UCSD-AML1 (cell line): ENCODE results near the gene HORMAD2.

ENCODE experiments used
- DNase-seq: peaks from one replicate; lab custom pipeline; 2025; ENCODE audit not compliant: unreplicated experiment; lab: John Stamatoyannopoulos, UW

Gene HORMAD2

DNA sequence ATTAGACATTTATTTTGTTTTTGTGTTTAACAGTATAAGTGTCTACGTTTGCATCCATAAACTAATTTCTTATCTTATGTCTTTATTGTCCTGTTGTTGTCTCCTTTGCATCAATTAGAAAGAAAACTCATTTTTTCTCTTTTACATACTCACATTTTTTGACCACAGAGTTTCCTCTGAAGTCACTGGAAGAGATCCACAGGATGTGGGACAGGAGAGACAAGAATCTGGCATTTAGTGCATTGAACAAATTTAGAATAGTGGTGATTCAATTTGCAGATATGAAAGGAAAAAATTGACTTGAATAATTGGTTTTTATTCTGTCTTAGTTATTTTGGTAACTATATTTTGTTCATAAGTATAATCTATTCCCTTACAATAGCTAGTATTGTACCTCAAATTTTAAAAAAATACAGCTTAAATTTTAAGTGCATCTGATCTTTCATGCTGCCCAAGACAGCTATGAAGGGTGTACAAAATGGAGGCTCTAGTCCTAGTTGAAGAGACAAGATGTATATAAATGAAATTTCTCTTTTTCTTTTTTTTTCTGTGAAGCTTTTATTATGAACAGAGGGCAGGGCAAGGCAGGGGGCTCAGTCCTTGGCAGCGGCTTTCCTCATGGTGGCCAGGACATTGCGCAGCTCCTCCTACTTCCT is 24.4 kb downstream of the HORMAD2 start:
- DNase-seq: no peak

DNA sequence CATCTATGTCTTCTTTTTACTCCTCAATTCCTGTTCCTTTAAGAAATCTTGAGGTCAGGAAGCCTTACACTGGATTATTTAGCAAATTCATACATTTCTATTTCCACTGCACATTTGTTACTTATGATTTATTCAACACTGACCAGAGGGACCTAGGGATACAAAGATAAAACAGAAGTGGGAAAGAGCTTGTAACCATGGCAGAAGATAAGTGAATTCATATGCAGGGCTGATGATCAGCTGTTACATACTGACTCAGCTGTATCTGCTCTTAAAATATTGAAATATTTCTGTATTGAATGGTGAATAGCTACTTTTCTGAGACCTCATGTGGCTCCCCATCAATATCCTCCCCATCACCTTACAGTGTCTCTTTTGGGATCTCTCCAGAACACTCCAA is 25.2 kb downstream of the HORMAD2 start:
- DNase-seq: no peak

DNA sequence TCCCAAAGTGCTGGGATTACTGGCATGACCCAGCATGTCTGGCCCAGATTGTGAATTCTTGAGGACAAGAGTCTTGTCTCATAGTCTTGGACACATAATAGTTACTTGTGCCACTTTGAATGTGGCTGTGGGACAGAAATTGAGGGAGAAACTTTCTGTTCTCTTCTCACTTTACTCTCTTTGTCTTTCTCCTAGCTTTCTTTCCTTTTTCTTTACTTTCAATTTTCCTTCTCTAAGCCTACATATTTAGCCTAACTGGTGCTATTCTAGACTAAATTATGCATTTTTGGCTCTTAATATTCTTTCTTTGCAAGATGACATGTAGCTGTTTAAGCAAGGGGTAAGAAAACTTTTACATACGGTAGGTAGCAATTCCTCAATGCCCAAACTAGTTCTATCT is 33.2 kb downstream of the HORMAD2 start:
- DNase-seq: no peak

DNA sequence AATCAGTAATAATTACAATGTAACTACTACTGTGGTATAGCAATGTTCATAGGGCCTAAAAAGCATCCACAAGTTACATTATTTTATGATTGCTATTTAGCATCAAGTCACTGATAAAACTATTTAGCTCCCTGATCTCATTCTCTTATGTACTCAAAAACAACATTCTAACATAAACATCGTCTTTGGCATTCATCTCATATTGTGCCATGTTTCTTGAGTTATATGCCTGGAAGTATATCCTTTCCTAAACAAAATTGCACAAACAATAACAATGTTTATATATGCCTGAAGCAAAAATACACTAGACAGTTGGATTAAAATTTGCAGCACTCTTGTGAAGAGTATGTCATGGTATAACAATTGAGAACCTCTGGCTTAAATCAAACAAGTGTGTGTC is 34.1 kb downstream of the HORMAD2 start:
- no peak for DNase-seq

DNA sequence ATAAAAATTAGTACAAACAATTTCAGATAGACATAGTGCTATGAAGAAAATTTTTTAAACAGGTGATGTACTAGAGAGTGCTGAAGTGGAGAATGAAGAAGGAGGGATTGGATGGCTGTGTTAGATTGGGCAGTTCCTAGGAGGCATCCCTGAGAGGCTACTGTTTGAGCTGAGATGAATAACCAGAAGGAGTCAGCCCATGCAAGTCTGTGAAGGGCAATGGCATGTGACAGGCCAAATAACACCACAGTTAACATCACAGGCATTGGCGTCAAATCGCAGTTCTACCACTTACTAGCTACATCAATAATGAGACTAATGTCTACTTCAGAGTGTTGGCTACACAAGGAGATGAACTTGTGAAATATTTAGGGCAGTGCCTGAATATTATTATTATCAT is 35.4 kb downstream of the HORMAD2 start:
- DNase-seq: no peak

DNA sequence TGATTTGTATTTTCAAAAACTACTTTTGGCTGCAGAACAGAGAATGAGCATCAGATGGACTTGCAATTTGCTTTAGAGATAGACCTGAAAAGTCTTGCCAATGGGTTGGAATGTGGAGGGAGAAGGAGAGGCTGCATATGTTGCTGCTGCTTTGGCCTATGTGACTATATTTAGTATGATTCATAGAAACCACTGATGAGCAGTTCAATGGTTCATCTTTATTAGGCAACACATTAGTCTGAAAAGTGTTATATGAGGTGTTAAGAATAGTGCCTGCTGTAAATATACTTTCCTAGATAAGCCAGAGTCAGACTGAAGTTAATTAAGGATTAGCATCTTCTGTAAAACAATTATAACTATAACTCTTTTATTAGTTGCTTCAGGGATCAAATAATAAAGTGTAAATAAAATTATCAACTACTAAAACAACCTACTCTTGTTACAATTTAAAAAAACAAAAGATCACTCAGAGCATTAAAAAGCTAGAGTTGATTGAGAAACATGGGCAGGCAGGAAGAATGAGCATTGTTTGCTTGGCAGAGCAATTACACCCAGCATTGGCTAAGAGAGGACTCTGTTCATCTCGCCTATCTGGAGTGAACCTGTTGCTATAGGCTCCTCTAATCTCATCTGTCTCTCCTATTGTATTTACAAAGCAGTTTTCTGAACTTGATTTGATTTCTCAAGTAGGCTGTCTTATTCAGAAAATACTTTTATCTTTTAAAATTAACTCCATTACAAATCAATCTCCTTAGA is 36.3 kb downstream of the HORMAD2 start:
- no peak for DNase-seq

DNA sequence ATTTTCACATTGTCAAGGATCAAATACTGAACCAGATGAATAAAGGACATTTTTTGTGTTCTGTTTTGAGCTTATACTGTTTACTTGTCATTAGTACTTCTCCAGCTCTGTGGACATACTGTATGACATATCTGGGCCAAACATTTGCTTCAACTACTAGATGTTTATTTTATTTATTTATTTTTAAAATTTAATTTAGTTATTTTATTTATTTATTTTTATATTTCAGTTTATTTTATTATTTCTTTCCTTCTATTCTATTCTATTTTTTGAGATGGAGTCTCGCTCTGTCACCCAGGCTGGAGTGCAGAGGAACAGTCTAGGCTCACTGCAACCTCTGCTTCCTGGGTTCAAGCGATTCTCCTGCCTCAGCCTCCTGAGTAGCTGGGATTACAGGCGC is 37.0 kb downstream of the HORMAD2 start:
- DNase-seq: no peak

DNA sequence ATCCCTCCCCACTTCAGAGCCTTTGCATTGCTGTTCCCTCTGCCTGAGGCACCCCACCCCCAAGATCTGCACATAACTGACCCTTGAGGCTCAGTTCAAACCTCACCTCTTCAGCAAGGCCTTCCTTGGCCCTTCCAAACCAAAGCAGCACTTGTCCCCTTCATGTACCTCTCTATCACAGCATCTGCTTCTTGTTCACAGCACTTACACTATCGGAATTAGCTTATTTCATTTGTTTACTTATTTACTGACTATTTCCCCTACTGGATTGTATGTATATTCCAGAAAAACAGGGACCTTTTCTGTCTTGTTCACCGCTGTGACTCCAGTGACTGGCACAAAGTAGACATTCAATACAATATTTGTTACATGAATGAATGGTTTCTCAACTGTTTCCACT is 38.0 kb downstream of the HORMAD2 start:
- no peak for DNase-seq

DNA sequence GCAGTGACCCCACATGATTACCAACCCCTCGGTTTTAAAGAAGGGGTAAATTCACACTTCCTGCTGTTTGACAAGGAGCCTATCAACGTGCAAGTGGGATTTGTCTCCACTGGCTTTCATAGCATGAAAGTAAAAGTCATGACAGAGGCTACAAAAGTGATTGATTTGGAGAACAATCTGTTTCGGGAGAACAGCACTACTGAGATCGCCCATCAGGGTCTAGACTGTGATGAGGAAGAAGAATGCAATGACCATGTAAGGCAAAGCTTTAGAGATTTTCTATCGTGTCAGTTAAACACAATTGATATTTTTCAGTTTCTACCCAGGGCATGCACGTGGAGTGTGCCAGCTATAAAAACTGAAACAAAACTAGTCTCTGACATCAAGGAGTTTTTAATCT is 41.7 kb downstream of the HORMAD2 start:
- DNase-seq: no peak

DNA sequence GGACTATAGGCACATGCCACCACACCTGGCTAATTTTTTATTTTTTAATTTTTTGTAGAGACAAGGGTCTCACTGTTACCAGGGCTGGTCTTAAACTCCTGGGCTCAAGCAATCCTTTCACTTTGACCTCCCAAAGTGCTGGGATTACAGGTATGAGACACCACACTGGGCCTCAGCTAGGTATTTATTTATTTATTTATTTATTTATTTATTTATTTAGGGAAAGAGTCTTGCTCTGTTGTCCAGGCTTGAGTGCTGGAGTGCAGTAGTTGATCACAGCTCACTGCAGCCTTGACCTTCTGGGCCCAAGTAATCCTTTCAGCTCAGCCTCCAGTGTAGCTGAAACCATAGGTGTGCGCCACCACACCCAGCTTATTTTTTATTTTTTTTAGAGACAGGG is 43.2 kb downstream of the HORMAD2 start:
- DNase-seq: no peak

DNA sequence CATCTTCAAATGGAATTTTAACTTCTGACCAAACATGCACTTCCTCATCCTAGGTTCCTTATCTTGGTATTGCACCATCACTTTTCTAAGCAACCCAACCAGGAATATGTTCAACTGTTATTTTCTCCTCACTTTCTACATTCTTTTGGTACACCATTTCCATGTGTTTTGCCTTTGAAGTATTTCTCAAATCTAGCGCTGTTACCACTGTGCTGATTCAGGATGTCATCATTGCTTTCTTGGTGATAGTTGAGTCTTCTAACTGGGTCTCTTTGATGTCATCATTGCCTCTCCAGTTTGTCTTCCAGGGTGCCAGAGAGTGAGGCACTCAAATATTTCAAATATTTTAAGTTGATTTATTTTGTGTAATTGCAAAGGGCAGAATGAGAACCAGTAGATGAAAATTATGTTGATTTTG is 47.5 kb downstream of the HORMAD2 start:
- no peak for DNase-seq

DNA sequence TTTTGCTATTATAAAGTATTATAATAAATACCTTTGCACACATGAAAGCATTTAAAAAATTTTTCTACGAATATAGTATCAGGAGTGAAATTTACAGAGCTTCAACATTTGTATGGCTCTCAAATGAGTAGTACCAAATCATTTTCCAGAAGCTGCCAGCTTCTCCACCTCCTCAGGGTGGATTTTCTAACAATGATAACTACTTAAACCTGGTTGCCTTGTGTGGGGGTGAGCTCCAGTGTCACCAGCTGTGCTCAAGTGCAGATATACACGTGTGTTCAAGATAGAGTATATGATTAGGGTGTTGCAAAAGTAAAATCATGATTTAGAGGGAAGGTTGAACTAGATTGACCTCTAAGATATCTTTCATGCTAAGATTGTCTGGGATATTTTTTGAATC is 48.2 kb downstream of the HORMAD2 start:
- DNase-seq: no peak

DNA sequence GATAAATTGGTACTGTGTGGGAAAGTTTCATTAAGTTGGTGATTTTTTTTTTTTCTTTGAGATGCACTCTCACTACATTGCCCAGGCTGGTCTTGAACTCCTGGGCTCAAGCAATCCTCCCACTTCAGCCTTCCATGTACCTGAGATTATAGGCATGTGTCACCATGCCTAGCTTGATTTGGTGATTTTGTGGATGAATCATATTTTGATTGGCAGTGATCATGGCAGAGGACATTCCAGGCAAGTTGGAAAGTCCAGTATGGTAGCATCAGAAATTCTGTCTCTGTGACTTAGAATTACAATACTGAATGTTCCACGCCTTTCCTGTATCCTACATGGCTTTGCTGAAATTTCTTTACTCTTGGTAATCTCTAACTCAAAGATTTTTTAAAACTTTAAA is 49.4 kb downstream of the HORMAD2 start:
- DNase-seq: no peak

DNA sequence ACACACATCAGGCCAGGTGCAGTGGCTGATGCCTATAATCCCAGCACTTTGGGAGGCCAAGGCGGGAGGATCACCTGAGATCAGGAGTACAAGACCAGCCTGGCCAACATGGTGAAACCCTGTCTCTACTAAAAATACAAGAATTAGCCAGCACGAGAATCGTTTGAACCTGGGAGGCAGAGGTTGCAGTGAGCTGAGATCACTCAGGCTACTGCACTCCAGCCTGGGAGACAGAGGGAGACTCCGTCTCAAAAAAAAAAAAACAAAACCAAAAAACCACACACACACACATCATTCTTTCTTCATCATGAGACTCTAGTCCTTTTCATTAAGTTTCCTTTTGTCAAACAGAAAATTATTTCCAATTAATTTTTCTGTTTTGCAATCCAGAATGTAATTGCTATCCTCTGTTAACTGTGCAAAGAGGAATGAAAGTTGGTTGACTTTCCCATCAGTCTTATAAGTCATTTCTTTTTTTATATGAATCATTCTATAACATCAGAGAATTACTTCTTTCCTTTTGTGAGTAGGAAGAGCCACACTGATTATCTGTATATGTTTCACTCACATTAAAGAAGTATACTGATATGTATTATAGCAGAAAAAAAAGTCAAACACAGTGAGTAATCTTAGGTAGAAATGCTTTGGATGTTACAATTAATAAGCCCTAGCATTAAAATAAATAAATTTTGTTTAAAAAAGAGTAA is 52.2 kb downstream of the HORMAD2 start:
- no peak for DNase-seq

DNA sequence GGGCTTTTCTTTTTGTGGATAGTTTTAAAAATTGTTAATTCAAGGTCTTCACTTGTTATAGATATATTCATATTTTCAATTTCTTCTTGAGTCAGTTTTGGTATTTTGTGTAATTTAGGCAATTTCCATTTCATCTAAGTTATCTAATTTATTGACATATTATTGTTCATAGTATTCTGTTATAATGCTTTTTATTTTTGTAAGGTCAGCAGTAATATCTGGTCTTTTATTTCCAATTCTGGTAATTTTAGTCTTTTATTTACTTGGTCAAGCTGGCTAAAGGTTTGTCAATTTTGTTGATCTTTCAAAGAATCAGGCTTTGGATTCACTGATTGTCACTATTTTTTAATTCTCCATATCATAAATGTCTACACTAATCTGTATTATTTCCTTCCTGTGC is 60.1 kb downstream of the HORMAD2 start:
- no peak for DNase-seq

DNA sequence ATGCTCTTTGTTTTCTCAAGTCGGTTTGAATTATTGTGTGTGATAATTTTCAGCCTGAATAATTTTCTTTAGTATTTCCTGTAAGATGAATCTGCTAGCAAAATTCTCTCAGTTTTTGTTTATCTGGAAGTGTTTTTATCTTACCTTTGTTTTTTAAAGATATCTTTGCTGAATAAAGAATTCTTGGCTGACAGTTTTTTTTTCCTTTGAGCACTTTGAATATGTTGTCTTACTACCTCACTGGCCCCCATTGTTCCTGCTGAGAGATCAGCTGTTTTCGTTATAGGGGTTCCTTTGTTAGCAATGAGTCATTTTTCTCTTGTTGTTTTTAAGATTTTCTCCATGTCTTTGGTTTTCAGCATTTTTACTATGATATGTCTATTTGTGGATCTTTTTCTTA is 63.0 kb downstream of the HORMAD2 start:
- no peak for DNase-seq

DNA sequence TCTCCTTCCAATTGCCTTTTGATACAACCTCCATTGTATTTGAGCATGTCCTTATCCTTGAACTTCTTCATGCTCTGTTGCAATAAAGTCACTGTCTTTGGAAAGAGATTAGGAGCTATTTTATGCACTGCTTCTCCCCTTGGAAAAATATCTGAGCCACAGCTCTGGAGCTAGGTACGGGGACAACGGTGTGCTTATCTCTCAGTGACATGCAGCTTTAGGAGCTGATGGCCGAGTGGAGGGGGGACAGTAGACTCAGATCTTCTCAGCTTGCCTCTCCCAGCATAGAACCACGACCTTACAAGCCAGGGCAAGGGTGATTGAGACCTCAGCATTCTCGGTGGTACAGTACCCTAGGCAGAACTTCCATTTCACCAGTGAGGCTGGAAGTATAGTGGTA is 64.1 kb downstream of the HORMAD2 start:
- DNase-seq: no peak

DNA sequence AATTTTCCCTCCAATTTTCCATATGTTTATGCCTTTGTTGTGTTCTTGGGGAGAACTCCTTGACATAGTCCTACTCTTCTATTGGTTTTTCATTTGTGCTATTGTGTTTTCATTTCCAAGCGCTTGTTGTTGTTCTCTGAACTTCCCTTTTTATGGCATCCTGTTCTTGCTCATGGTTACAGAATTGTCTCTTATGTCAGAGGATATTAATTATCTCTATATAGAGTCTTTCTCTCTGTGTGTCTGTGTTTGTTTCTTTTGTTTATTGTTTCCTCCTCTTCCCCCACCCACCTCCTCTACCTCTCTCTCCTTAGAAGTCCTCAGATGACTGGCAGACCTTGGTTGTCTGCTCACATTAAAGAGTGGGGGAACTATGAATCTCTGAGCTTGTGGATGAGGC is 69.9 kb downstream of the HORMAD2 start:
- no peak for DNase-seq

DNA sequence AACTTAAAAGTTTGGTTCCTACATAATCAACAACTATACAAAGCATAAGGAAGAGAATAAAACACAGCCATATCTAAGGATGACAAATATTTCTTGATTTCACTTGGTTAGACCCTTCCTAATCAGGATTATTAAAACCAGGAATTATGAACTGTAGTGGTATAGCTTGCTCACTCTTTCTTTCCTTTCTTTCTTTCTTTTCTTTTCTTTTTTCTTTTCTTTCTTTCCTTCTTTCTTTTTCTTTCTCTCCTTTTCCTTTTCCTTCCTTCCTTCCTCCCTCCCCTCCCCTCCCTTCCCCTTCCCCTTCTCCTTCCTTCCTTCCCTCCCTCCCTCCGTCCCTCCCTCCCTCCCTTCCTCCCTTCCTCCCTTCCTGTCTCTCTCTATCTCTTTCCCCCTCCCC is 78.0 kb downstream of the HORMAD2 start:
- no peak for DNase-seq

DNA sequence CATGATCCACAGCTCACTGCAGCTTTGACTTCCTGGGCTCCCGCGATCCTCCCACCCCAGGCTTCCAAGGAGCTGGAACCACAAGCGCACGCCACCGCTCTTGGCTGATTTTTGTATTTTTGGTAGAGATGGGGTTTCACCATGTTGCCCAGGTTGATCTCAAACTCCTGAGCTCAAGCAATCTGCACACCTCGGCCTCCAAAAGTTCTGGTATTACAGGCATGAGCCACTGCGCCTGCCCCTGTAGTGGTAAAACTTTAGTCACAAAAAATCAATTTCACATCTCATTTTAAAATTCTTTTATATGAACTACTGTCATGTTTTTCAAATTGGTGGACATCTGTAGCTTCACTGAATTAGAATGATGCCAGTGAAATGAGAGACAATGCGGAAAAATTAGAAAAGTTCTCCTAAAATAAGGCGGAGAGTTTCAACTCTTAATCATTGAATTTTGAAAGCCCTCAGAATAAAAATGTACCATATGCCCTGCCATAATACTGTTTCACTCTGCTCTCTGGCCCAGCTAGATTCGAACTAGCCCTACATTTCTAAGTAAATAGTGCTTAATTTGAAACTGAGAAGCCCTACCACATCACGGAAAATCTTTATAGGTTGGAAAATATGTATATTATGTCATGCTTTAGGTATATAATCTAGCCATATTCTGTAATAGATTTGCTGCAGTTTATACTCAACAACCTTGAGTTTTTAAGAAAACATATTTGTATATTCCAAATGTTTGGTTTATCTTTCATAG is 78.7 kb downstream of the HORMAD2 start:
- DNase-seq: no peak

DNA sequence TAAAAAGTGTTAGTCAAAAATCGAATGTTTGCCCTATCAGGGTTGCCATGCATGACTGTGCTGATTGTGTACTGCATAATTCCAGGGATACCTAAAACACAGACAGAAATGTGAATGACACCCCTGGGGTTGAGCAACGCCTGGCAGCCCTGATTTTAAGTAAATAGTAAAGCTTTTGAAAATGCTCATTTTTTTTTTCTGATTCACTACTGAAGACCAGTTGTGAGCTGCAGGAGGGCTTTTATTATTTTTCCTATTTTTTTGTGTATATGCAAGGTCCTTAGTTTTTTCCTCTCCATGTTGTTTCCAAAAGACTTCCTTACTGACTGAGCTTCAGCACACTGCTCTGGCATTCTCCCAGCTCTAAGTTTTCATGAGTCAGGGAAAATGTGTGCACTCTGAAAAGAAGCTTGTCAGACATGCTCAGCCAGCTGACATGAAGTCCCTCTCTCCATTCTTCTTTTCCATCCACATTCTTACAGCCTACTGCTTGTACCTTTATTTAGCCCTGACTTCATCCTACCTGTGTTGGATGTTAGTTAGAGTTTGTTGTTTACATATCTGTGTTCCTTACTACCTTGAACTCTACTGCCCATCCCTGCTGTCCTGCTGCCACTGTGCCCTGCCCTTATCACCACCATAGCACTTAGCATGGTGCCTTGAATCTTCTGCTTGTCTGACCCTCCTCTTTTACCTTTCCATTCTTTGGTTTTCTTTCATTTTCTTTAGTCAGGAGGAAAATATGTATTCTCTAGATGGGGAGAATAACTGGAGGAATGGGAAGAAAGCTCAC is 79.5 kb downstream of the HORMAD2 start:
- no peak for DNase-seq
